PC-9 (cell line): ENCODE measurements around the gene ATXN7. TPM values are rescaled to one million over a fixed set of nuclear protein-coding genes. Genes with fewer than 3 reads are reported as not detected.

Experiments used
- BruUV-seq: library from RNA; stranded (reverse); fragments of 400-500 nt; replicated peaks from 2 replicates; lab custom pipeline; 2021; lab: Mats Ljungman, UMichigan
- CTCF ChIA-PET: fragments of 300-600 bp; sonication (Branson Sonifier 250); formaldehyde crosslinking; loops from one replicate; lab custom pipeline; 2022; ENCODE audit warnings: antibody characterized with exemption; lab: Charles Lee
- POLR2A ChIA-PET: fragments of 300-600 bp; sonication (Branson Sonifier 250); formaldehyde crosslinking; loops from one replicate; lab custom pipeline; 2022; ENCODE audit warnings: antibody characterized with exemption; ENCODE audit not compliant: unreplicated experiment; lab: Charles Lee
- DNase-seq, 2 experiments: peaks; one replicate each; pipeline versions ENCODE4 v3.0.0 to v3.0.0-alpha.2; 2015 to 2022; ENCODE audit warnings: mixed read lengths in 1 of 2
- H2AFZ ChIP-seq: fragments of 200-600 bp; sonication (generic); 2 replicates; pipeline ENCODE4 v1.8.1; 2017; ENCODE audit warnings: antibody characterized with exemption
- H3F3A ChIP-seq: fragments of 200-600 bp; sonication (generic); 2 replicates; pipeline ENCODE4 v1.8.1; 2017; ENCODE audit warnings: antibody characterized with exemption, mild to moderate bottlenecking, low read depth; ENCODE audit not compliant: insufficient read depth
- H3K27ac ChIP-seq: fragments of 200-600 bp; sonication (generic); 2 replicates; pipeline ENCODE4 v1.6.1; 2016; ENCODE audit warnings: mixed run types
- H3K27me3 ChIP-seq: fragments of 200-600 bp; sonication (generic); 2 replicates; pipeline ENCODE4 v1.6.1; 2016; ENCODE audit warnings: low read depth, mixed run types; ENCODE audit not compliant: insufficient read depth
- H3K36me3 ChIP-seq: fragments of 200-600 bp; sonication (generic); 2 replicates; pipeline ENCODE4 v1.6.1; 2016; ENCODE audit warnings: low read depth, mixed run types
- H3K4me1 ChIP-seq: fragments of 200-600 bp; sonication (generic); replicated peaks from 2 replicates; pipeline ENCODE4 v1.6.1; 2016; ENCODE audit warnings: mixed run types; ENCODE audit not compliant: insufficient read depth
- H3K4me2 ChIP-seq: fragments of 200-600 bp; sonication (generic); 2 replicates; pipeline ENCODE4 v1.6.1; 2017; ENCODE audit warnings: mixed run types
- H3K4me3 ChIP-seq: fragments of 200-600 bp; sonication (generic); 2 replicates; pipeline ENCODE4 v1.6.1; 2016; ENCODE audit warnings: mixed run types
- H3K79me2 ChIP-seq: fragments of 200-600 bp; sonication (generic); 2 replicates; pipeline ENCODE4 v1.6.1; 2017; ENCODE audit warnings: low read depth, mixed run types
- H3K9me2 ChIP-seq: fragments of 200-600 bp; sonication (generic); 2 replicates; pipeline ENCODE4 v1.8.1; 2017; ENCODE audit warnings: mild to moderate bottlenecking; ENCODE audit not compliant: insufficient read depth
- H3K9me3 ChIP-seq: fragments of 200-600 bp; sonication (generic); 2 replicates; pipeline ENCODE4 v1.8.1; 2016; ENCODE audit warnings: low read depth; ENCODE audit not compliant: insufficient read depth
- H4K20me1 ChIP-seq: fragments of 200-600 bp; sonication (generic); 2 replicates; pipeline ENCODE4 v1.8.1; 2017; ENCODE audit not compliant: insufficient read depth
- EZH2 ChIP-seq: fragments of 200-600 bp; sonication (generic); IDR thresholded peaks from 2 replicates; pipeline ENCODE4 v1.8.0; 2017; ENCODE audit warnings: antibody characterized with exemption, low read depth
- intact Hi-C: fragments of 100-400 bp; cut with micrococcal nuclease; formaldehyde crosslinking; loops from one replicate; pipeline ENCODE4 v1.10.0; 2022; ENCODE audit not compliant: unreplicated experiment
- total RNA-seq: library from RNA; stranded (reverse); gene quantifications from 2 replicates; pipeline ENCODE4 v1.2.3, GENCODE V29; 2021
- TF ChIP-seq, protein P1 (sequence below): fragments of 200-600 bp; sonication (generic); conservative IDR thresholded peaks from 2 replicates; pipeline ENCODE4 v1.6.1; 2017; ENCODE audit warnings: mixed run types, antibody characterized with exemption, mild to moderate bottlenecking, moderate library complexity

The ATXN7 gene
- total RNA-seq, 1 experiment from 2014 or later = 27.7 TPM

DNA sequence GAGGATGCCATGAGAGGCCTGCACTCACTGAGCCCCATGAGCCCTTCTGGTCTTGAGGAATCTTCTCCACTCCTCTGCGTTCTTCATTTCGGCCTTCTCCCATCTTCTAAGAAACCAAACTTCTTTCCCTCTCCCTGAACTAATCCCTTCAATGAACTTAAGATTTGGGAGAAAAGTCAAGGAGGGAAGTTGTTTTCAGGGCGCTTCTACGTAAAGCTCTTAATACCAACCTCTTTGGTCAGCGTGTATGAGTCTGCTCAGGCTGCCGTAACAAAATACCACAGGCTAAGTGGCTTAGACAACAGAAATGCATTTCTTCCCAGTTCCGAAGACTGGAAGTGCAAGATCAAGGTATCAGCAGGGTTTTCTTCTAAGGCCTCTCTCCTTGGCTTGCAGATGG lies 173.4 kb downstream of the ATXN7 start:
- no TSS peak for BruUV-seq
- TF ChIP-seq, protein P1, sequence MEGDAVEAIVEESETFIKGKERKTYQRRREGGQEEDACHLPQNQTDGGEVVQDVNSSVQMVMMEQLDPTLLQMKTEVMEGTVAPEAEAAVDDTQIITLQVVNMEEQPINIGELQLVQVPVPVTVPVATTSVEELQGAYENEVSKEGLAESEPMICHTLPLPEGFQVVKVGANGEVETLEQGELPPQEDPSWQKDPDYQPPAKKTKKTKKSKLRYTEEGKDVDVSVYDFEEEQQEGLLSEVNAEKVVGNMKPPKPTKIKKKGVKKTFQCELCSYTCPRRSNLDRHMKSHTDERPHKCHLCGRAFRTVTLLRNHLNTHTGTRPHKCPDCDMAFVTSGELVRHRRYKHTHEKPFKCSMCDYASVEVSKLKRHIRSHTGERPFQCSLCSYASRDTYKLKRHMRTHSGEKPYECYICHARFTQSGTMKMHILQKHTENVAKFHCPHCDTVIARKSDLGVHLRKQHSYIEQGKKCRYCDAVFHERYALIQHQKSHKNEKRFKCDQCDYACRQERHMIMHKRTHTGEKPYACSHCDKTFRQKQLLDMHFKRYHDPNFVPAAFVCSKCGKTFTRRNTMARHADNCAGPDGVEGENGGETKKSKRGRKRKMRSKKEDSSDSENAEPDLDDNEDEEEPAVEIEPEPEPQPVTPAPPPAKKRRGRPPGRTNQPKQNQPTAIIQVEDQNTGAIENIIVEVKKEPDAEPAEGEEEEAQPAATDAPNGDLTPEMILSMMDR = no peak
- no peak for TF ChIP-seq EZH2
- H3K79me2 ChIP-seq = no peaks in the 10 kb centered on the region
- no peak for DNase-seq
- H3K27me3 ChIP-seq = no peaks in the 10 kb centered on the region
- H3K9me2 ChIP-seq = no peaks in the 10 kb centered on the region
- H3F3A ChIP-seq = no peaks in the 10 kb centered on the region
- no peaks in the 10 kb centered on the region for H3K4me1 ChIP-seq
- no peak overlapping the region for H3K4me2 ChIP-seq
- H2AFZ ChIP-seq = no peak overlapping the region
- H4K20me1 ChIP-seq = no peaks in the 10 kb centered on the region
- no peak overlapping the region for H3K27ac ChIP-seq
- ChIA-PET POLR2A (interaction anchor here (0.6 kb wide), 1 partner anchor 153 kb away, joined by 4 read pairs; no protein-coding TSS in a partner anchor), CTCF (no interaction called here)
- H3K9me3 ChIP-seq = no peaks in the 10 kb centered on the region
- H3K4me3 ChIP-seq = no peak overlapping the region
- no peaks in the 10 kb centered on the region for H3K36me3 ChIP-seq
- intact Hi-C loops = loop anchor here (10.0 kb wide), 1 partner anchor 178 kb away; no protein-coding TSS in a partner anchor

DNA sequence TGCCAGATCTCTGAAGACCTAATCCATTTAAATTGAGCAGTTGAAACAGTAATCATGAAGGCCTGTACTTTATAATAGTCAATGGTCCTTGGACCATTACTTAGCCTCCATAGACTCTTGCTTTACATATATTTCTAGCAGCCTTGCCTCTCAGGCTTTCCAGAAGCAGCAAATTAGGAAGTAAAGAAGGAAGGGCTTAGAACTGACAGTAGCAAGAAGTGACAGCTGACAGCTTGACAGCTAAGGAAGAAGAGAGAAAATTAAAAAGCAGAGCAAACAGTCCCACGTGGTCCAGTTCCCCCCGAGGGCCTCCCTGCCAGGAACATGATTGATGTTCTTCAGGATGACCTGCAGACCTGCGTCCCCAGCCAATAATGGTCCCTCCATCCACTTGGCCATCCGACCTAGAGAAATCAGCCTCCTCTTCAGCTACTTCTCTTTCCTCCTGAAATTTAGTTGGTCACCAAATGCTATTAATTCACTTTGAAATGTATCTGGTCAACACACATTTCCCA lies 174.6 kb downstream of the ATXN7 start:
- no peak overlapping the region for H3K27ac ChIP-seq
- POLR2A ChIA-PET = no interaction called here

DNA sequence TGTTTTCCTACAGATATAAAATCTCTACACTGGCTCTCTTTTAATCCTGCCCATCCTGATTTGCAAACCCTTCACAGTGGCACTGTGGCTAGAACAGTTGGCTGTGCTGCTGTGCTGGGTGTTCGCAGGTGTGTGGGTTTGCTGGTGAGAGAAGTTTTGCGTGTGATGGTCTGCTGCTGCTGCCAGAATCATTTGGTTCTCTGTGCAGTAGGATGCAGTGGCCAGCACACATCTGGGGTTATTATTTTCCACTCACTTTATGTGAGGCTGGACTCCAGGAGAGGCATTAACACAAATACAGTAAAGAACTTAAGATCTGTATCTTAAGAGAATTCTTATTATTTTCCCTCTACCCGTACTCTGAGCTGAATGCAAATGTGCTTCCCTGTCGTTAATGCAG lies 175.7 kb downstream of the ATXN7 start:
- Histone ChIP-seq H3K4me3 (no peak overlapping the region), H3K79me2 (no peaks in the 10 kb centered on the region), H2AFZ (no peak overlapping the region), H3K4me1 (no peaks in the 10 kb centered on the region), H4K20me1 (no peaks in the 10 kb centered on the region), H3K27me3 (no peaks in the 10 kb centered on the region), H3K36me3 (no peaks in the 10 kb centered on the region), H3K9me3 (no peaks in the 10 kb centered on the region), H3K9me2 (no peaks in the 10 kb centered on the region), H3F3A (no peaks in the 10 kb centered on the region), H3K27ac (no peak overlapping the region), H3K4me2 (no peak overlapping the region)
- CTCF ChIA-PET = no interaction called here
- POLR2A ChIA-PET = no interaction called here
- intact Hi-C loops = loop anchor here (10.0 kb wide), 1 partner anchor 175 kb away; no protein-coding TSS in a partner anchor
- no TSS peak for BruUV-seq
- TF ChIP-seq EZH2 = no peak
- TF ChIP-seq, protein P1 = no peak
- no peak for DNase-seq

More for the DNA sequence above, 174.6 kb downstream of the ATXN7 start:
- intact Hi-C loops = loop anchor here (10.0 kb wide), 1 partner anchor 176 kb away; no protein-coding TSS in a partner anchor
- CTCF ChIA-PET = no interaction called here
- no peaks in the 10 kb centered on the region for H3K27me3 ChIP-seq
- no peaks in the 10 kb centered on the region for H4K20me1 ChIP-seq
- BruUV-seq = no TSS peak
- H3K9me3 ChIP-seq = no peaks in the 10 kb centered on the region
- H3K4me1 ChIP-seq = no peaks in the 10 kb centered on the region
- no peak for DNase-seq
- no peak overlapping the region for H3K4me3 ChIP-seq
- no peaks in the 10 kb centered on the region for H3K9me2 ChIP-seq
- H3K4me2 ChIP-seq = no peak overlapping the region
- TF ChIP-seq, protein P1 = no peak
- TF ChIP-seq EZH2 = no peak
- no peaks in the 10 kb centered on the region for H3K36me3 ChIP-seq
- no peaks in the 10 kb centered on the region for H3K79me2 ChIP-seq
- H2AFZ ChIP-seq = no peak overlapping the region
- H3F3A ChIP-seq = no peaks in the 10 kb centered on the region
